ENCODE results near the gene RAB7B. TPM values are rescaled to one million over a fixed set of nuclear protein-coding genes. Genes with fewer than 3 reads are reported as not detected.

RAB7B gene
- total and polyA plus RNA-seq, 4 donors, result 1.7 to 11.4 (median 5.2) TPM

GRCh38 chr1:205967554-205968335 is 35.5 kb downstream of the RAB7B start:
- no peak for ATAC-seq (ENCODE audit: low FRiP score)
- H3K27ac ChIP-seq (ENCODE audit: low read depth in 1 of 2, low read length in 2 of 2), result no peak overlapping the region
- no peaks in the 10 kb centered on the region for H3K27me3 ChIP-seq (ENCODE audit: control insufficient read depth in 1 of 2, insufficient read depth in 2 of 2, low read length in 1 of 2)
- no peaks in the 10 kb centered on the region for H3K9me3 ChIP-seq (ENCODE audit: control insufficient read depth, low read length)
- WGBS, 2 donors, result 71 to 78% methylated on average over 10 of the region's 10 CpGs
- no peaks in the 10 kb centered on the region for H3K4me1 ChIP-seq (ENCODE audit: control insufficient read depth in 1 of 2, insufficient read depth in 2 of 2, low read length in 2 of 2)
- H3K4me3 ChIP-seq (ENCODE audit: low read length in 2 of 2), result no peak overlapping the region
- intact Hi-C loops (cut with DNase I), result no loop called here
- no peaks in the 10 kb centered on the region for H3K36me3 ChIP-seq (ENCODE audit: control insufficient read depth in 1 of 2, insufficient read depth in 2 of 2, low read length in 1 of 2)
- no peak for DNase-seq

- 91 to 93% methylated on average over 13 of the region's 13 CpGs for WGBS, 2 donors
- Histone ChIP-seq H3K4me3 (ENCODE audit: low read length in 2 of 2) (no peak overlapping the region), H3K36me3 (ENCODE audit: control insufficient read depth in 1 of 2, insufficient read depth in 2 of 2, low read length in 1 of 2) (no peaks in the 10 kb centered on the region), H3K27ac (ENCODE audit: low read depth in 1 of 2, low read length in 2 of 2) (no peak overlapping the region), H3K9me3 (ENCODE audit: control insufficient read depth, low read length) (no peaks in the 10 kb centered on the region), H3K4me1 (ENCODE audit: control insufficient read depth in 1 of 2, insufficient read depth in 2 of 2, low read length in 2 of 2) (no peaks in the 10 kb centered on the region), H3K27me3 (ENCODE audit: control insufficient read depth in 1 of 2, insufficient read depth in 2 of 2, low read length in 1 of 2) (no peaks in the 10 kb centered on the region)
- DNase-seq, result peak; percentile 4 to 22
- ATAC-seq (ENCODE audit: low FRiP score), result no peak
- intact Hi-C loops (cut with DNase I), result no loop called here
Observed at GRCh38 chr1:205965036-205965884, 37.9 kb downstream of the RAB7B start.

GRCh38 chr1:205963352-205964155 is 39.6 kb downstream of the RAB7B start:
- H3K4me3 ChIP-seq (ENCODE audit: low read length in 2 of 2), result no peak overlapping the region
- H3K27me3 ChIP-seq (ENCODE audit: control insufficient read depth in 1 of 2, insufficient read depth in 2 of 2, low read length in 1 of 2), result no peaks in the 10 kb centered on the region
- H3K4me1 ChIP-seq (ENCODE audit: control insufficient read depth in 1 of 2, insufficient read depth in 2 of 2, low read length in 2 of 2), result no peaks in the 10 kb centered on the region
- peak in 1 of 2 donors; percentile 47 for DNase-seq
- intact Hi-C loops (cut with DNase I), result loop anchor here in 1 of 2 donors (5.0 kb wide), 1 partner anchor 41 kb away; no protein-coding TSS in a partner anchor
- ATAC-seq (ENCODE audit: low FRiP score), result no peak
- WGBS, 2 donors, result 83 to 84% methylated on average over 16 of the region's 16 CpGs
- H3K9me3 ChIP-seq (ENCODE audit: control insufficient read depth, low read length), result no peaks in the 10 kb centered on the region
- no peak overlapping the region for H3K27ac ChIP-seq (ENCODE audit: low read depth in 1 of 2, low read length in 2 of 2)
- no peaks in the 10 kb centered on the region for H3K36me3 ChIP-seq (ENCODE audit: control insufficient read depth in 1 of 2, insufficient read depth in 2 of 2, low read length in 1 of 2)

GRCh38 chr1:205962821-205963221 is 40.4 kb downstream of the RAB7B start:
- Histone ChIP-seq H3K4me1 (ENCODE audit: control insufficient read depth in 1 of 2, insufficient read depth in 2 of 2, low read length in 2 of 2) (no peaks in the 10 kb centered on the region), H3K4me3 (ENCODE audit: low read length in 2 of 2) (no peak overlapping the region), H3K9me3 (ENCODE audit: control insufficient read depth, low read length) (no peaks in the 10 kb centered on the region), H3K36me3 (ENCODE audit: control insufficient read depth in 1 of 2, insufficient read depth in 2 of 2, low read length in 1 of 2) (no peaks in the 10 kb centered on the region), H3K27me3 (ENCODE audit: control insufficient read depth in 1 of 2, insufficient read depth in 2 of 2, low read length in 1 of 2) (no peaks in the 10 kb centered on the region), H3K27ac (ENCODE audit: low read depth in 1 of 2, low read length in 2 of 2) (no peak overlapping the region)
- intact Hi-C loops (cut with DNase I), result loop anchor here in 1 of 2 donors (5.0 kb wide), 1 partner anchor 41 kb away; no protein-coding TSS in a partner anchor
- 26 to 31% methylated on average over 6 of the region's 6 CpGs for WGBS, 2 donors
- peak; percentile 25 to 72 for DNase-seq
- no peak for ATAC-seq (ENCODE audit: low FRiP score)

- H3K4me1 ChIP-seq (ENCODE audit: control insufficient read depth in 1 of 2, insufficient read depth in 2 of 2, low read length in 2 of 2), result no peaks in the 10 kb centered on the region
- DNase-seq (peak in 1 of 2 donors; percentile 53), ATAC-seq (ENCODE audit: low FRiP score) (no peak)
- no peaks in the 10 kb centered on the region for H3K27me3 ChIP-seq (ENCODE audit: control insufficient read depth in 1 of 2, insufficient read depth in 2 of 2, low read length in 1 of 2)
- H3K4me3 ChIP-seq (ENCODE audit: low read length in 2 of 2), result no peak overlapping the region
- H3K36me3 ChIP-seq (ENCODE audit: control insufficient read depth in 1 of 2, insufficient read depth in 2 of 2, low read length in 1 of 2), result no peaks in the 10 kb centered on the region
- no peaks in the 10 kb centered on the region for H3K9me3 ChIP-seq (ENCODE audit: control insufficient read depth, low read length)
- H3K27ac ChIP-seq (ENCODE audit: low read depth in 1 of 2, low read length in 2 of 2), result no peak overlapping the region
- intact Hi-C loops (cut with DNase I), result loop anchor here in 1 of 2 donors (5.0 kb wide), 1 partner anchor 40 kb away; no protein-coding TSS in a partner anchor
- 35 to 38% methylated on average over 9 of the region's 9 CpGs for WGBS, 2 donors
Observed at GRCh38 chr1:205961991-205962820, 41.0 kb downstream of the RAB7B start.

- no peaks in the 10 kb centered on the region for H3K9me3 ChIP-seq (ENCODE audit: control insufficient read depth, low read length)
- no peak overlapping the region for H3K27ac ChIP-seq (ENCODE audit: low read depth in 1 of 2, low read length in 2 of 2)
- 0 to 3% methylated on average over 2 of the region's 2 CpGs for WGBS, 2 donors
- ATAC-seq (ENCODE audit: low FRiP score) (no peak), DNase-seq (peak in 1 of 2 donors; percentile 73)
- no peaks in the 10 kb centered on the region for H3K36me3 ChIP-seq (ENCODE audit: control insufficient read depth in 1 of 2, insufficient read depth in 2 of 2, low read length in 1 of 2)
- no peak overlapping the region for H3K4me3 ChIP-seq (ENCODE audit: low read length in 2 of 2)
- H3K4me1 ChIP-seq (ENCODE audit: control insufficient read depth in 1 of 2, insufficient read depth in 2 of 2, low read length in 2 of 2), result no peaks in the 10 kb centered on the region
- H3K27me3 ChIP-seq (ENCODE audit: control insufficient read depth in 1 of 2, insufficient read depth in 2 of 2, low read length in 1 of 2), result no peaks in the 10 kb centered on the region
- intact Hi-C loops (cut with DNase I), result loop anchor here in 1 of 2 donors (5.0 kb wide), 1 partner anchor 39 kb away; no protein-coding TSS in a partner anchor
Observed at GRCh38 chr1:205961405-205961804, 41.8 kb downstream of the RAB7B start.

GRCh38 chr1:205959789-205960188 is 43.4 kb downstream of the RAB7B start:
- DNase-seq, result no peak
- H3K9me3 ChIP-seq (ENCODE audit: control insufficient read depth, low read length), result no peaks in the 10 kb centered on the region
- no peaks in the 10 kb centered on the region for H3K36me3 ChIP-seq (ENCODE audit: control insufficient read depth in 1 of 2, insufficient read depth in 2 of 2, low read length in 1 of 2)
- no peak for ATAC-seq (ENCODE audit: low FRiP score)
- H3K27me3 ChIP-seq (ENCODE audit: control insufficient read depth in 1 of 2, insufficient read depth in 2 of 2, low read length in 1 of 2), result no peaks in the 10 kb centered on the region
- 87 to 93% methylated on average over 4 of the region's 4 CpGs for WGBS, 2 donors
- H3K27ac ChIP-seq (ENCODE audit: low read depth in 1 of 2, low read length in 2 of 2), result no peak overlapping the region
- no peaks in the 10 kb centered on the region for H3K4me1 ChIP-seq (ENCODE audit: control insufficient read depth in 1 of 2, insufficient read depth in 2 of 2, low read length in 2 of 2)
- intact Hi-C loops (cut with DNase I), result loop anchor here in 1 of 2 donors (5.0 kb wide), 1 partner anchor 37 kb away; no protein-coding TSS in a partner anchor
- H3K4me3 ChIP-seq (ENCODE audit: low read length in 2 of 2), result no peak overlapping the region
